MM.1S (cell line): Measurements from ENCODE around the gene KCNMA1.

Source experiments
- DNase-seq: peaks from one replicate; pipeline ENCODE4 v3.0.0-alpha.2; 2015
- H2AFZ ChIP-seq: fragments of 300-600 bp; sonication (generic); 2 replicates; pipeline ENCODE4 v1.6.0; 2016; ENCODE audit warnings: antibody characterized with exemption, low read length
- H3F3A ChIP-seq: fragments of 300-600 bp; sonication (generic); 2 replicates; pipeline ENCODE4 v1.6.1; 2016; ENCODE audit warnings: mild to moderate bottlenecking, antibody characterized with exemption, low read length, moderate library complexity, mixed read lengths; ENCODE audit not compliant: insufficient read depth
- H3K27ac ChIP-seq: fragments of 300-600 bp; sonication (generic); 2 replicates; pipeline ENCODE4 v1.5.1; 2016; ENCODE audit warnings: mild to moderate bottlenecking, low read length
- H3K27me3 ChIP-seq: fragments of 300-600 bp; sonication (generic); replicated peaks from 2 replicates; pipeline ENCODE4 v1.6.0; 2016; ENCODE audit warnings: low read length; ENCODE audit not compliant: insufficient read depth
- H3K36me3 ChIP-seq: fragments of 300-600 bp; sonication (generic); replicated peaks from 2 replicates; pipeline ENCODE4 v1.6.1; 2016; ENCODE audit warnings: mild to moderate bottlenecking, low read length, mixed read lengths; ENCODE audit not compliant: insufficient read depth
- H3K4me1 ChIP-seq: fragments of 300-600 bp; sonication (generic); 2 replicates; pipeline ENCODE4 v1.6.1; 2016; ENCODE audit warnings: low read length, mixed read lengths
- H3K4me2 ChIP-seq: fragments of 300-600 bp; sonication (generic); 2 replicates; pipeline ENCODE4 v1.6.0; 2016; ENCODE audit warnings: low read depth, low read length
- H3K4me3 ChIP-seq: fragments of 300-600 bp; sonication (generic); 2 replicates; pipeline ENCODE4 v1.5.1; 2016; ENCODE audit warnings: low read length, mixed read lengths
- H3K79me2 ChIP-seq: fragments of 300-600 bp; sonication (generic); 2 replicates; pipeline ENCODE4 v1.6.1; 2016; ENCODE audit warnings: mixed run types, low read length, mixed read lengths
- H3K9ac ChIP-seq: fragments of 300-600 bp; sonication (generic); 2 replicates; pipeline ENCODE4 v1.6.1; 2016; ENCODE audit warnings: low read length, mixed read lengths
- H3K9me2 ChIP-seq: fragments of 300-600 bp; sonication (generic); replicated peaks from 2 replicates; pipeline ENCODE4 v1.6.1; 2016; ENCODE audit warnings: mild to moderate bottlenecking, low read length, mixed read lengths; ENCODE audit not compliant: insufficient read depth
- H3K9me3 ChIP-seq: fragments of 300-600 bp; sonication (generic); replicated peaks from 2 replicates; pipeline ENCODE4 v1.6.1; 2016; ENCODE audit warnings: mild to moderate bottlenecking, low read length, mixed read lengths; ENCODE audit not compliant: insufficient read depth
- H4K20me1 ChIP-seq: fragments of 300-600 bp; sonication (generic); 2 replicates; pipeline ENCODE4 v1.6.1; 2016; ENCODE audit warnings: mild to moderate bottlenecking, low read length, moderate library complexity, mixed read lengths; ENCODE audit not compliant: insufficient read depth
- CTCF ChIP-seq: fragments of 300-600 bp; sonication (generic); IDR thresholded peaks from 2 replicates; pipeline ENCODE4 v1.5.1; 2016; ENCODE audit warnings: antibody characterized with exemption, low read length, mixed read lengths
- EZH2 ChIP-seq: fragments of 300-600 bp; sonication (generic); optimal IDR thresholded peaks from 2 replicates; pipeline ENCODE3; 2017; ENCODE audit warnings: low read depth, mild to moderate bottlenecking, antibody characterized with exemption, low read length, mixed read lengths
- EZH2phosphoT487 ChIP-seq: fragments of 300-600 bp; sonication (generic); IDR thresholded peaks from 2 replicates; pipeline ENCODE4 v1.6.1; 2018; ENCODE audit warnings: antibody characterized with exemption, low read length

KCNMA1 gene

GRCh38 chr10:77666821-77667220 lies 29.2 kb upstream of the KCNMA1 start:
- H3K9me3 ChIP-seq: no peaks in the 10 kb centered on the region
- no peak overlapping the region for H3K9ac ChIP-seq
- H3F3A ChIP-seq: no peaks in the 10 kb centered on the region
- H3K9me2 ChIP-seq: no peaks in the 10 kb centered on the region
- H3K27ac ChIP-seq: no peak overlapping the region
- no peak overlapping the region for H2AFZ ChIP-seq
- H4K20me1 ChIP-seq: no peaks in the 10 kb centered on the region
- H3K4me1 ChIP-seq: peaks cover 6% of the 10 kb centered on the region; the same call in 1 of the 2 replicates
- H3K79me2 ChIP-seq: no peaks in the 10 kb centered on the region
- H3K27me3 ChIP-seq: no peaks in the 10 kb centered on the region
- H3K4me2 ChIP-seq: no peak overlapping the region
- no peak for DNase-seq
- no peak for TF ChIP-seq EZH2phosphoT487
- TF ChIP-seq EZH2: no peak
- no peak for TF ChIP-seq CTCF
- H3K36me3 ChIP-seq: no peaks in the 10 kb centered on the region
- H3K4me3 ChIP-seq: no peak overlapping the region

GRCh38 chr10:77664696-77665095 lies 27.1 kb upstream of the KCNMA1 start:
- DNase-seq: no peak
- Histone ChIP-seq H3K36me3 (no peaks in the 10 kb centered on the region), H3K9me2 (no peaks in the 10 kb centered on the region), H3F3A (no peaks in the 10 kb centered on the region), H3K9ac (no peak overlapping the region), H3K9me3 (no peaks in the 10 kb centered on the region), H3K27ac (no peak overlapping the region), H2AFZ (no peak overlapping the region), H3K4me3 (no peak overlapping the region), H3K4me2 (no peak overlapping the region), H4K20me1 (no peaks in the 10 kb centered on the region), H3K27me3 (no peaks in the 10 kb centered on the region), H3K4me1 (peaks cover 6% of the 10 kb centered on the region; the same call in 1 of the 2 replicates), H3K79me2 (no peaks in the 10 kb centered on the region)
- TF ChIP-seq EZH2phosphoT487 (no peak), CTCF (no peak), EZH2 (no peak)

GRCh38 chr10:77664008-77664407 lies 26.4 kb upstream of the KCNMA1 start:
- H3K4me2 ChIP-seq: no peak overlapping the region
- no peak for DNase-seq

More at GRCh38 chr10:77664008-77664407, 26.4 kb upstream of the KCNMA1 start:
- H2AFZ ChIP-seq: no peak overlapping the region
- no peak overlapping the region for H3K9ac ChIP-seq
- H4K20me1 ChIP-seq: no peaks in the 10 kb centered on the region
- H3K9me3 ChIP-seq: no peaks in the 10 kb centered on the region
- H3K27ac ChIP-seq: no peak overlapping the region
- peaks cover 6% of the 10 kb centered on the region; the same call in 1 of the 2 replicates for H3K4me1 ChIP-seq
- H3K9me2 ChIP-seq: no peaks in the 10 kb centered on the region
- no peaks in the 10 kb centered on the region for H3K36me3 ChIP-seq
- H3F3A ChIP-seq: no peaks in the 10 kb centered on the region
- no peaks in the 10 kb centered on the region for H3K79me2 ChIP-seq
- no peak for TF ChIP-seq CTCF
- no peak for TF ChIP-seq EZH2phosphoT487
- TF ChIP-seq EZH2: no peak
- no peak overlapping the region for H3K4me3 ChIP-seq
- H3K27me3 ChIP-seq: no peaks in the 10 kb centered on the region
